Ishikawa (cell line): ENCODE data around the gene DSP.

Experiments used
- CEBPB ChIP-seq: IDR thresholded peaks from 2 replicates; pipeline ENCODE4 v1.6.1; 2012
- CREB1 ChIP-seq: IDR thresholded peaks from 2 replicates; pipeline ENCODE4 v1.6.1; 2012; ENCODE audit warnings: low read depth
- EGR1 ChIP-seq: IDR thresholded peaks from 2 replicates; pipeline ENCODE4 v1.6.1; 2012
- EP300 ChIP-seq: IDR thresholded peaks from 2 replicates; pipeline ENCODE4 v1.6.1; 2012; ENCODE audit warnings: borderline replicate concordance
- FOXM1 ChIP-seq: IDR thresholded peaks from 2 replicates; pipeline ENCODE4 v1.6.1; 2012; ENCODE audit warnings: low read depth, borderline replicate concordance
- NFIC ChIP-seq: IDR thresholded peaks from 2 replicates; pipeline ENCODE4 v1.6.1; 2012
- RAD21 ChIP-seq: IDR thresholded peaks from 2 replicates; pipeline ENCODE4 v1.6.1; 2012; ENCODE audit warnings: low read depth
- TAF1 ChIP-seq: IDR thresholded peaks from 2 replicates; pipeline ENCODE4 v1.6.1; 2012; ENCODE audit warnings: low read depth, mild to moderate bottlenecking
- TEAD4 ChIP-seq: IDR thresholded peaks from 2 replicates; pipeline ENCODE4 v1.6.1; 2012
- YY1 ChIP-seq: IDR thresholded peaks from 2 replicates; pipeline ENCODE4 v1.6.1; 2012; ENCODE audit warnings: low read depth
- TF ChIP-seq, protein P1 (sequence below): IDR thresholded peaks from 2 replicates; pipeline ENCODE4 v1.6.1; 2012; ENCODE audit warnings: low read depth, mild to moderate bottlenecking
- TF ChIP-seq, protein P2 (sequence below): IDR thresholded peaks from 2 replicates; pipeline ENCODE4 v1.6.1; 2012
- TF ChIP-seq, protein P3 (sequence below): IDR thresholded peaks from 2 replicates; pipeline ENCODE4 v1.6.1; 2012

DNA sequence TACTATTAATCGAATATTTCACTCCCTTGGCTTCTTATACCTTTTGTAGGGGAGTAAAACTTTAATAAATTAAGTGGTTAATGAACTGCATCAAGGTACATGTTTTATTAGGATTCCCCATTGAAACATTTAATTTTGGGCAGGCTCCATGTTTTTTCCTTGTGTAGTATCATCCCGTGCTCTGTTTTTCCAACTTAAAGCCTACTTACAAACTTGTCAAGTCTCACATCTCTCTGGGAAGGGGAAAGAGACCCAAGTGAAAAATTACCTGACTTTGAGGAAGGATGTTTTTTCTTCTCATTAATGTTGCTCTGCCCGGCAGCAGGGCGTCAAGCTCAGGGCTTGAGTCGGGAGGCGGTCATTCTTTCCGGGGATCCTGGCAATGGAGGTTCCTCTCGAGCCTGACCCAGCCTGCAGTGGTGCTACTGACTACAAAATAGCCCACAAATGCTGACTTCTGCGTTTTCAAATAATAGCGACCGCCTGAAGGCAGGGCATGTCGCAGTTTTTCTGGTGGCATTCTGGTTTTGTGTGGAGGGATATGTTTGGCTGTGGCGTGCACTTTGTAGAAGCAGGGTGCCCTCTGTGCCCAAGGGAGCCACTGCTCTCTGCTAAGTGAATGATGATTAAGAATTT is 2.4 kb downstream of the DSP start:
- no peak for TF ChIP-seq RAD21
- no peak for TF ChIP-seq EP300
- TF ChIP-seq, protein P1, sequence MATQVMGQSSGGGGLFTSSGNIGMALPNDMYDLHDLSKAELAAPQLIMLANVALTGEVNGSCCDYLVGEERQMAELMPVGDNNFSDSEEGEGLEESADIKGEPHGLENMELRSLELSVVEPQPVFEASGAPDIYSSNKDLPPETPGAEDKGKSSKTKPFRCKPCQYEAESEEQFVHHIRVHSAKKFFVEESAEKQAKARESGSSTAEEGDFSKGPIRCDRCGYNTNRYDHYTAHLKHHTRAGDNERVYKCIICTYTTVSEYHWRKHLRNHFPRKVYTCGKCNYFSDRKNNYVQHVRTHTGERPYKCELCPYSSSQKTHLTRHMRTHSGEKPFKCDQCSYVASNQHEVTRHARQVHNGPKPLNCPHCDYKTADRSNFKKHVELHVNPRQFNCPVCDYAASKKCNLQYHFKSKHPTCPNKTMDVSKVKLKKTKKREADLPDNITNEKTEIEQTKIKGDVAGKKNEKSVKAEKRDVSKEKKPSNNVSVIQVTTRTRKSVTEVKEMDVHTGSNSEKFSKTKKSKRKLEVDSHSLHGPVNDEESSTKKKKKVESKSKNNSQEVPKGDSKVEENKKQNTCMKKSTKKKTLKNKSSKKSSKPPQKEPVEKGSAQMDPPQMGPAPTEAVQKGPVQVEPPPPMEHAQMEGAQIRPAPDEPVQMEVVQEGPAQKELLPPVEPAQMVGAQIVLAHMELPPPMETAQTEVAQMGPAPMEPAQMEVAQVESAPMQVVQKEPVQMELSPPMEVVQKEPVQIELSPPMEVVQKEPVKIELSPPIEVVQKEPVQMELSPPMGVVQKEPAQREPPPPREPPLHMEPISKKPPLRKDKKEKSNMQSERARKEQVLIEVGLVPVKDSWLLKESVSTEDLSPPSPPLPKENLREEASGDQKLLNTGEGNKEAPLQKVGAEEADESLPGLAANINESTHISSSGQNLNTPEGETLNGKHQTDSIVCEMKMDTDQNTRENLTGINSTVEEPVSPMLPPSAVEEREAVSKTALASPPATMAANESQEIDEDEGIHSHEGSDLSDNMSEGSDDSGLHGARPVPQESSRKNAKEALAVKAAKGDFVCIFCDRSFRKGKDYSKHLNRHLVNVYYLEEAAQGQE: no peak
- TF ChIP-seq, protein P2, sequence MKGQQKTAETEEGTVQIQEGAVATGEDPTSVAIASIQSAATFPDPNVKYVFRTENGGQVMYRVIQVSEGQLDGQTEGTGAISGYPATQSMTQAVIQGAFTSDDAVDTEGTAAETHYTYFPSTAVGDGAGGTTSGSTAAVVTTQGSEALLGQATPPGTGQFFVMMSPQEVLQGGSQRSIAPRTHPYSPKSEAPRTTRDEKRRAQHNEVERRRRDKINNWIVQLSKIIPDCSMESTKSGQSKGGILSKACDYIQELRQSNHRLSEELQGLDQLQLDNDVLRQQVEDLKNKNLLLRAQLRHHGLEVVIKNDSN: no peak
- no peak for TF ChIP-seq TEAD4
- TF ChIP-seq CEBPB: no peak
- TF ChIP-seq CREB1: no peak
- no peak for TF ChIP-seq TAF1
- no peak for TF ChIP-seq YY1
- TF ChIP-seq EGR1: no peak
- TF ChIP-seq NFIC: no peak
- no peak for TF ChIP-seq FOXM1
- TF ChIP-seq, protein P3, sequence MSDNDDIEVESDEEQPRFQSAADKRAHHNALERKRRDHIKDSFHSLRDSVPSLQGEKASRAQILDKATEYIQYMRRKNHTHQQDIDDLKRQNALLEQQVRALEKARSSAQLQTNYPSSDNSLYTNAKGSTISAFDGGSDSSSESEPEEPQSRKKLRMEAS: no peak
